GM10248 (cell line): ENCODE data around the gene WNK2.

Source experiments
- CTCF ChIA-PET: fragments of 300-600 bp; sonication (Branson Sonifier 250); formaldehyde crosslinking; extraction: SDS; loops from one replicate; lab custom pipeline; 2021; ENCODE audit warnings: antibody characterized with exemption; lab: Yijun Ruan, JAX
- POLR2A ChIA-PET: fragments of 350-650 bp; sonication (Branson Sonifier 250); formaldehyde crosslinking; extraction: SDS; loops from one replicate; lab custom pipeline; 2020; ENCODE audit warnings: antibody characterized with exemption; lab: Yijun Ruan, JAX
- DNase-seq: peaks from one replicate; pipeline ENCODE4 v3.0.0; 2012; ENCODE audit errors: extremely low spot score
- TF ChIP-seq, protein P1 (sequence below): IDR thresholded peaks from 2 replicates; pipeline ENCODE4 v1.5.1; 2012; ENCODE audit warnings: mild to moderate bottlenecking, low read depth; ENCODE audit errors: extremely low read depth, missing control alignments, control extremely low read depth

Gene WNK2

DNA sequence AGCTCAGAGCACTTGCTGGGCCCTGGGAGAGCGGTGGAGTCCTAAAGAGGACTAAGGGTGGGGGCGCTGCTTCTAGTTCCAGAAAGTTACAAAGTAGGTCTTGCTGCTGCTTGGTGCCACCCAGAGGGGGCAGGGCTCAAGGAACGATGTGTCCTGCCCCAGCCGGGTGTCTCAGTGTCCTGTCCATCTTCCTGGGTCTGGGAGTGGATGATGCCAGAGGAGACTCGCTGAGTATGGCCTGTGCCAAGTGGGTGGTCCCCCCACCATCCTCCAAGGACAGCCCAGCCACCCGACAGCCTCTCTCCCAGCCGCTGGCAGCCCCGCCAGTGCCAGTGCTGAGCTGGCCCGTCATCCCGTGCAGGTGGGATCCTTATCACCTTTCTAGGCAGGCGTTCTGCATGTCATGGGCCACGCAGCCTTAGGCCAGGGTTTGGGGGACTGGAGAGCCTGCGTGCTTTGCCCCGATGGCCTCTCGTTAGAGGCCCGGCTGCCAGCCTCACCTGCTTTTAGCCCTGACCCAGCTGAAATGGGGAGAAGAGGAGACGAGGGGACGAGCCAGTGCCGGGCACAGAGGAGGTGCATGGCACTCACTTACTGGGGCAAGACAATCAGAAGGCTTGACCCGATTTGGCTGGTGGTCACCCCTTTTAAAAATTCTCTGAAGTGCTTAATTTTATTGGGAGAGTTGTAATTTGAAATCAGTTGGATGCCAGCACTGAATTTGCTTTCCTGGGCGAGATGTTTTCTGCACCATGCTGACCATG lies 5.6 kb downstream of the WNK2 start:
- TF ChIP-seq, protein P1, sequence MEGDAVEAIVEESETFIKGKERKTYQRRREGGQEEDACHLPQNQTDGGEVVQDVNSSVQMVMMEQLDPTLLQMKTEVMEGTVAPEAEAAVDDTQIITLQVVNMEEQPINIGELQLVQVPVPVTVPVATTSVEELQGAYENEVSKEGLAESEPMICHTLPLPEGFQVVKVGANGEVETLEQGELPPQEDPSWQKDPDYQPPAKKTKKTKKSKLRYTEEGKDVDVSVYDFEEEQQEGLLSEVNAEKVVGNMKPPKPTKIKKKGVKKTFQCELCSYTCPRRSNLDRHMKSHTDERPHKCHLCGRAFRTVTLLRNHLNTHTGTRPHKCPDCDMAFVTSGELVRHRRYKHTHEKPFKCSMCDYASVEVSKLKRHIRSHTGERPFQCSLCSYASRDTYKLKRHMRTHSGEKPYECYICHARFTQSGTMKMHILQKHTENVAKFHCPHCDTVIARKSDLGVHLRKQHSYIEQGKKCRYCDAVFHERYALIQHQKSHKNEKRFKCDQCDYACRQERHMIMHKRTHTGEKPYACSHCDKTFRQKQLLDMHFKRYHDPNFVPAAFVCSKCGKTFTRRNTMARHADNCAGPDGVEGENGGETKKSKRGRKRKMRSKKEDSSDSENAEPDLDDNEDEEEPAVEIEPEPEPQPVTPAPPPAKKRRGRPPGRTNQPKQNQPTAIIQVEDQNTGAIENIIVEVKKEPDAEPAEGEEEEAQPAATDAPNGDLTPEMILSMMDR, result no peak
- no peak for DNase-seq
- CTCF ChIA-PET, result no interaction called here
- POLR2A ChIA-PET, result no interaction called here

DNA sequence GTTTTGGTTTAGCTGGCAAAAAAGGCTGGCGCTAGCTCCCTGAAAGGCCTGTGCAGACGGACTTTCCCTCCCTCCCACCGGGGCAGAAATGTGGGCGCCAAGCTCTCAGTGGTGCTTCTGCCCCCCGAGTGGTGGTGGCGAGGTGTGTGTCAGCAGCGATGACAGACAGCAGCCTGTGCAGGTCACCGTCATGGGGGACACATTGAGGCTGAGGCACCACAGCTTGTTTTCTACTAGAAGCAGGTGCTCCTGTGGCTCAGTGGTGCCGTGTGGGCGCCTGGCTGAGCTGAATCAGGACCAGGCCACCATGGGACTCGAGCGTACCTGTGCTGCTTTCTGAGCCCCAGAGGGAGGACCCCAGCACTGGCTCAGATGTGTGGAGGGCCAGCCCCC lies 6.2 kb downstream of the WNK2 start:
- DNase-seq, result no peak
- CTCF ChIA-PET, result no interaction called here
- POLR2A ChIA-PET, result no interaction called here
- TF ChIP-seq, protein P1, result no peak

DNA sequence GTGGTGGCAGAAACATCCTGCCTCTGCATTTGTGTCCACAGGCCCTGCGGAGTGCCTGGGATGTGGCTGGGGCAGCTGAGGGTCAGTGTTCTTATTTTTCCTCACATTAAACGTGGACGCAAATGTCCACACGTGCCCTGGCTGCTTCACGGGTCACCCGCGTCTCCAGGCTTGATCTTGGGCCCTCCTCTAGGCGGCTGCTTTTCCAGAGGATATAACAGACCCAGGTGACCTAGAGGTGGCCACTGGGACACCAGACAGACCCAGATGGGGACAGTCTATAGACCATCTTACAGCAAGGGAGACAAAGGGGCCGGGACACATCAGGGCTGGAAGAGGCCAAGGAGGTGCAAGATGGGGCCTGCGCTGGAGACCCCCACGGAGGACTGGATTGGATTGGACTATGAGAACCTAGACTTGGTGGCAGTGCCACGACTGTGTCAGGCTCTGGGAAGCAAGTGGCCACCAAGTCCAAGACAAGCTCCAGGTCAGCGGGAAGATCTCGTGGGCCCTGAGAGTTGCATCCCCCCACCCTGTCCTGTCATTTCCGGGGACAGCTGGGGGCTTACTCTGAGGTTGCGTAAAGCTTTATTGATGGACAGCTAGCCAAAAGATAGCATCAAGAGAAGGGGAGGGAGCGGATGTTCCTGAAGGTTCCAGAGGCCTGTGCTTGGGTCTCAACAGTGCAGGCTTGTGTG lies 6.9 kb downstream of the WNK2 start:
- TF ChIP-seq, protein P1, result no peak
- DNase-seq, result no peak
- ChIA-PET POLR2A (no interaction called here), CTCF (no interaction called here)

DNA sequence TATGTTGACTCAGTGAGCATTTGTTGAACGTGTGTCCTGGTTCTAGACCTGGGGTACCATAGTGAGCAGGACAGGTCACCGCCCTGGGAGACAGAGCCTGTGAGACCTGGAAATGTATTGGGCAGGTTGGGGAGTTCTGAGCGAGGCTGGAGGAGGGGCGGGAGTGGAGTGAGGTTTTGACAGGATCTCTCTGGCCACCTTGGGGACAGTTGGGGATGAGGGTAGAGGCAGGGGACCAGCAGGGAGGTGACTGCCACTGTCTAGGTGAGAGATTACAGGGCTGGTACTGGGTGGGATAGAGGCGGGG lies 7.4 kb downstream of the WNK2 start:
- no peak for DNase-seq
- TF ChIP-seq, protein P1, result no peak
- ChIA-PET CTCF (no interaction called here), POLR2A (no interaction called here)

DNA sequence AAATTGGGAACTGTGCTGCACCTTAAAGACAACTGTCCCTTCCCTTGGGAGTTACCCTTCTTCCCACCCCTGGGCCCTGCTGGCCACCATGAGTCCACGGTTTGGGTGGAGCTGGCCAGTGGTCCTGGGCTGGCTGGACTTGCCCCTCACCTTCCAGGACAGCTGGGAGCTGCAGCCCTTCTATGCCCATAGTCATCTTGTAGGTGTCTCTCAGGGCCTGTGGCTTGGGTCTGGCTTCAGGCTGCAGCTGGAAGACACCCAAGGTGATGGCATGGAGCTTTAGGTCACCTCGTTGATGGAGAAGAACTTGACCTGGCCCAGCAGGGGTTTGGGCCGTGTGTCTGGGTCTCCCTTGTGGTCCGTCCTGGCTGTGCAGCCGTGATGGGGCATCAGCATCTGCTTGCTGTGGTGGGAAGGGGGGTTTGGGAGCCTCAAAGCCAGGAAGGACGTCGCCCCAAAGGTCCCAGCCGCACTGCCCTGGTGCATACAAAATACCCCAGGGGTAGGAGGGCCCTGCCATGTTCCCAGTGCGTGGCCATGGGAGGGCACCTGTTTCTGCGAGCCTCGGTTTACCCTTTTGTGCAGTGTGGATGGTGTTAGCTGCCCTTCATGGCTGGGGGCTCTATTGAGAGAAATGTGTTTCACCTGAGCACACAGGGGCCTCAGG lies 8.9 kb downstream of the WNK2 start:
- TF ChIP-seq, protein P1, result no peak
- ChIA-PET POLR2A (no interaction called here), CTCF (no interaction called here)

DNA sequence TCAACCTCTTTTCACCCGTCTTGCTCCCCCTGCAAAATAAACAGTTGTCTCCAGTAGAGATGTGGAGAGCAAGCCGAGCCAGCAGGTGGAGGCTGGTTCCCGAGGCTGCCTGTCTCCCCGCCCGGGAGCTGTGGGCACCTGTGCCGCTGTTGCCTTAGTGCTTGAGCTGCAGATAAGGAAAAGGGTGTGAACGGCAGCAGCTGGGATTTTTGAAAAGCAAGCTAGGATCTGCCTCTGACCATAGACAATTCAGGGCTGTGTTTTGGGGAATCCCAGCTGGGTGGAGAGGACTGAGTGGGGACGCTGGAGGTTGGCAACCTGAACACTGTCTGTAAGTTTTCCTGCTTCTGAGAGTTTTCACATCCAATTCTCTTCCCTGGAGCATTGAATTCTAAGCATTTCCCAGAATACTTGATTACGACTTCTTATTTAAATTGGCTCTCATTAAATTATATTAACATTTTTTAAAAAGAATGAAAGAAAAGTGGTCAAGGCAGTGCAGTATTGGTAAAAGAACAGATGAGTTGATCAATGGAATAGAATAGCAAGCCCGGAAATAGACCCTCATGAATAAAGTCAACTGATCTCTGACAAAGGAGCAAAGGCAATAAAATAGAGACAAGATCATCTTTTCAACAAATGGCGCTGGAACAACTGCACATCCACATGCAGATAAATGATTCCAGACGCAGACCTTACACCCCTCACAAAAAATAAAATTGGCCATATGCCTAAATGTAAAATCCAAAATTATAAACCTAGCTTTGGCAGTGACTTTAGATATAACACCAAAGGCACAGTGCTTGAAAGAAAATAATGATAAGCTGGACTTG lies 9.7 kb downstream of the WNK2 start:
- no peak for DNase-seq
- TF ChIP-seq, protein P1, result no peak
- CTCF ChIA-PET, result interaction anchor here (1.4 kb wide), 1 partner anchor 13 kb away, joined by 3 read pairs; no protein-coding TSS in a partner anchor
- POLR2A ChIA-PET, result no interaction called here

More for the DNA sequence above, 8.9 kb downstream of the WNK2 start:
- no peak for DNase-seq
